Astrocyte (in vitro differentiated cells and primary cell): ENCODE results near the gene SLC66A2. TPM values are rescaled to one million over a fixed set of nuclear protein-coding genes. Genes with fewer than 3 reads are reported as not detected.

Experiments used
- DNase-seq: peaks from one replicate; pipeline ENCODE4 v3.0.0-alpha.2; 2010; ENCODE audit warnings: low read depth
- FAIRE-seq: peaks from 2 replicates; lab custom pipeline; 2011; peaks lifted over from hg19 to GRCh38; lab: Jason Lieb, UNC
- H2AFZ ChIP-seq: 2 replicates; pipeline ENCODE4 v1.6.0; 2012; ENCODE audit warnings: low read depth, low read length, inconsistent platforms
- H3K27ac ChIP-seq: 2 replicates; pipeline ENCODE4 v1.5.1; 2011; ENCODE audit warnings: low read depth, low read length, inconsistent platforms
- H3K27me3 ChIP-seq: 2 replicates; pipeline ENCODE4 v1.6.0; 2011; ENCODE audit warnings: low read length, inconsistent platforms; ENCODE audit not compliant: insufficient read depth
- H3K36me3 ChIP-seq: 2 replicates; pipeline ENCODE4 v1.5.1; 2011; ENCODE audit warnings: low read length, inconsistent platforms; ENCODE audit not compliant: insufficient read depth
- H3K4me1 ChIP-seq: 2 replicates; pipeline ENCODE4 v1.5.1; 2011; ENCODE audit warnings: low read length, inconsistent platforms; ENCODE audit not compliant: insufficient read depth
- H3K4me2 ChIP-seq: 2 replicates; pipeline ENCODE4 v1.6.0; 2012; ENCODE audit warnings: low read length, inconsistent platforms
- H3K4me3 ChIP-seq: 2 replicates; pipeline ENCODE4 v1.5.1; 2011; ENCODE audit warnings: low read depth, mild to moderate bottlenecking, low read length, inconsistent platforms; ENCODE audit not compliant: insufficient read depth
- H3K79me2 ChIP-seq: 2 replicates; pipeline ENCODE4 v1.6.0; 2012; ENCODE audit warnings: mild to moderate bottlenecking, low read length, inconsistent platforms; ENCODE audit not compliant: insufficient read depth
- H3K9ac ChIP-seq: 2 replicates; pipeline ENCODE4 v1.6.0; 2012; ENCODE audit warnings: mild to moderate bottlenecking, low read length, inconsistent platforms
- H3K9me3 ChIP-seq: 2 replicates; pipeline ENCODE4 v1.5.1; 2012; ENCODE audit warnings: low read depth, mild to moderate bottlenecking, low read length, inconsistent platforms; ENCODE audit not compliant: insufficient read depth
- H4K20me1 ChIP-seq: 2 replicates; pipeline ENCODE4 v1.6.0; 2012; ENCODE audit warnings: low read length, inconsistent platforms; ENCODE audit not compliant: insufficient read depth
- H3K27ac Mint-ChIP-seq: one replicate; pipeline ENCODE4 v1.8.0; 2021; ENCODE audit warnings: mild to moderate bottlenecking, mixed read lengths; ENCODE audit not compliant: unreplicated experiment
- H3K27me3 Mint-ChIP-seq: one replicate; pipeline ENCODE4 v1.8.0; 2021; ENCODE audit warnings: low read depth, mixed read lengths; ENCODE audit not compliant: unreplicated experiment
- H3K36me3 Mint-ChIP-seq: one replicate; pipeline ENCODE4 v1.8.0; 2021; ENCODE audit warnings: low read depth, mixed read lengths; ENCODE audit not compliant: unreplicated experiment
- H3K4me1 Mint-ChIP-seq: one replicate; pipeline ENCODE4 v1.8.0; 2021; ENCODE audit warnings: low read depth, mixed read lengths; ENCODE audit not compliant: unreplicated experiment
- H3K4me3 Mint-ChIP-seq: one replicate; pipeline ENCODE4 v1.8.0; 2021; ENCODE audit warnings: mild to moderate bottlenecking, moderate library complexity, mixed read lengths; ENCODE audit not compliant: unreplicated experiment
- H3K9me3 Mint-ChIP-seq: one replicate; pipeline ENCODE4 v1.8.0; 2021; ENCODE audit warnings: mild to moderate bottlenecking, mixed read lengths; ENCODE audit not compliant: unreplicated experiment
- CTCF ChIP-seq: IDR thresholded peaks from 2 replicates; pipeline ENCODE4 v1.5.1; 2011; ENCODE audit warnings: low read depth, mild to moderate bottlenecking, inconsistent platforms, low read length, moderate library complexity; ENCODE audit not compliant: insufficient read depth
- EZH2 ChIP-seq: IDR thresholded peaks from 2 replicates; pipeline ENCODE4 v1.6.1; 2012; ENCODE audit warnings: mild to moderate bottlenecking, low read length, inconsistent platforms; ENCODE audit not compliant: insufficient read depth
- total RNA-seq: library from RNA; stranded (reverse); gene quantifications from 2 replicates; pipeline ENCODE4 v1.2.1, GENCODE V29; 2021

The SLC66A2 gene
- total RNA-seq, 1 donor from 2014 or later = 25.3 TPM

GRCh38 chr18:79942786-79943607, 8.5 kb downstream of the SLC66A2 start:
- Mint-ChIP-seq H3K36me3 (peaks cover 17% of the 10 kb centered on the region), H3K4me3 (no peak overlapping the region), H3K9me3 (no peaks in the 10 kb centered on the region), H3K4me1 (peaks cover 6% of the 10 kb centered on the region), H3K27ac (no peak overlapping the region), H3K27me3 (peaks cover 2% of the 10 kb centered on the region)
- TF ChIP-seq EZH2 (no peak), CTCF (no peak)
- H3K4me3 ChIP-seq = no peak overlapping the region
- H3K27ac ChIP-seq = no peak overlapping the region
- H2AFZ ChIP-seq = no peak overlapping the region
- H4K20me1 ChIP-seq = peaks cover 90% of the 10 kb centered on the region
- no peaks in the 10 kb centered on the region for H3K9me3 ChIP-seq
- DNase-seq = no peak
- H3K27me3 ChIP-seq = no peaks in the 10 kb centered on the region
- H3K36me3 ChIP-seq = peaks cover 6% of the 10 kb centered on the region
- H3K79me2 ChIP-seq = peaks cover 91% of the 10 kb centered on the region
- no peak overlapping the region for H3K9ac ChIP-seq
- no peak for FAIRE-seq
- no peak overlapping the region for H3K4me2 ChIP-seq
- H3K4me1 ChIP-seq = no peaks in the 10 kb centered on the region

- Histone ChIP-seq H3K9ac (no peak overlapping the region), H3K4me1 (no peaks in the 10 kb centered on the region), H3K27me3 (no peaks in the 10 kb centered on the region), H3K4me2 (no peak overlapping the region), H2AFZ (no peak overlapping the region), H3K36me3 (peaks cover 6% of the 10 kb centered on the region), H3K9me3 (no peaks in the 10 kb centered on the region), H3K4me3 (no peak overlapping the region), H3K27ac (no peak overlapping the region), H3K79me2 (peaks cover 92% of the 10 kb centered on the region), H4K20me1 (peaks cover 87% of the 10 kb centered on the region)
- Mint-ChIP-seq H3K27me3 (peaks cover 2% of the 10 kb centered on the region), H3K4me3 (no peak overlapping the region), H3K36me3 (peaks cover 21% of the 10 kb centered on the region), H3K4me1 (peaks cover 6% of the 10 kb centered on the region), H3K9me3 (no peaks in the 10 kb centered on the region), H3K27ac (no peak overlapping the region)
- FAIRE-seq (no peak), DNase-seq (no peak)
- no peak for TF ChIP-seq CTCF
Measured at GRCh38 chr18:79942211-79942610, 9.2 kb downstream of the SLC66A2 start.

- no peaks in the 10 kb centered on the region for H3K9me3 ChIP-seq
- H3K27me3 ChIP-seq = no peaks in the 10 kb centered on the region
- no peak overlapping the region for H3K9ac ChIP-seq
- H3K36me3 ChIP-seq = peaks cover 6% of the 10 kb centered on the region
- H3K27ac Mint-ChIP-seq = no peak overlapping the region
- H3K27ac ChIP-seq = no peak overlapping the region
- no peaks in the 10 kb centered on the region for H3K4me1 ChIP-seq
- peaks cover 6% of the 10 kb centered on the region for H3K4me1 Mint-ChIP-seq
- TF ChIP-seq CTCF = no peak
- no peak for TF ChIP-seq EZH2
- H2AFZ ChIP-seq = no peak overlapping the region
- H3K4me2 ChIP-seq = no peak overlapping the region
- FAIRE-seq (no peak), DNase-seq (no peak)
- peaks cover 22% of the 10 kb centered on the region for H3K36me3 Mint-ChIP-seq
- H3K4me3 Mint-ChIP-seq = no peak overlapping the region
- H3K27me3 Mint-ChIP-seq = no peaks in the 10 kb centered on the region
- H4K20me1 ChIP-seq = peaks cover 87% of the 10 kb centered on the region
- no peak overlapping the region for H3K4me3 ChIP-seq
- no peaks in the 10 kb centered on the region for H3K9me3 Mint-ChIP-seq
- peaks cover 93% of the 10 kb centered on the region for H3K79me2 ChIP-seq
Measured at GRCh38 chr18:79941473-79942119, 9.9 kb downstream of the SLC66A2 start.
